GM12801 (cell line): ENCODE data around the gene OR2A14.

Experiments
- CTCF ChIP-seq: IDR thresholded peaks from one replicate; pipeline ENCODE4 v1.5.1; 2011; ENCODE audit warnings: control low read depth; ENCODE audit not compliant: insufficient read length; ENCODE audit errors: extremely low read depth

The OR2A14 gene

GRCh38 chr7:144122876-144123275, at the start of gene OR2A14:
TSS of gene OR2A14 (plus strand) at chr7:144123176. CDS start at chr7:144129113, 5,937 bp downstream.
- no peak for TF ChIP-seq CTCF

GRCh38 chr7:144074374-144074773, 48.6 kb upstream of the OR2A14 start:
- TF ChIP-seq CTCF, result no peak

GRCh38 chr7:144085978-144086377, 37.0 kb upstream of the OR2A14 start, which contains the start of gene OR2A12:
TSS of gene OR2A12 (plus strand) at chr7:144086278. CDS start at chr7:144095108, 8,830 bp downstream.
- no peak for TF ChIP-seq CTCF

GRCh38 chr7:144086730-144087129, 36.2 kb upstream of the OR2A14 start:
- TF ChIP-seq CTCF, result no peak

GRCh38 chr7:144087230-144087629, 35.7 kb upstream of the OR2A14 start:
- no peak for TF ChIP-seq CTCF

- no peak for TF ChIP-seq CTCF
Observed at GRCh38 chr7:144090667-144091066, 32.3 kb upstream of the OR2A14 start.

GRCh38 chr7:144098776-144099175, 24.2 kb upstream of the OR2A14 start:
- TF ChIP-seq CTCF, result no peak

GRCh38 chr7:144100607-144101006, 22.4 kb upstream of the OR2A14 start:
- no peak for TF ChIP-seq CTCF
